OCI-LY7 (cell line): ENCODE results near the gene ELF1. TPM values are rescaled to one million over a fixed set of nuclear protein-coding genes. Genes with fewer than 3 reads are reported as not detected.

Experiments
- BruUV-seq: library from RNA; stranded (reverse); fragments of 400-500 nt; replicated peaks from 2 replicates; lab custom pipeline; 2021; lab: Mats Ljungman, UMichigan
- CTCF ChIA-PET: fragments of 300-600 bp; sonication (Branson Sonifier 250); formaldehyde crosslinking; loops from one replicate; lab custom pipeline; 2022; ENCODE audit warnings: antibody characterized with exemption; ENCODE audit not compliant: unreplicated experiment; lab: Charles Lee
- POLR2A ChIA-PET: fragments of 300-600 bp; sonication (Branson Sonifier 250); formaldehyde crosslinking; loops from one replicate; lab custom pipeline; 2022; ENCODE audit warnings: antibody characterized with exemption; lab: Charles Lee
- DNase-seq: peaks from one replicate; pipeline ENCODE4 v3.0.0-alpha.2; 2015; ENCODE audit warnings: low spot score
- H2AFZ ChIP-seq: fragments of 200-600 bp; sonication (generic), shearing (Covaris generic); 2 replicates; pipeline ENCODE4 v1.6.1; 2014; ENCODE audit warnings: mild to moderate bottlenecking, antibody characterized with exemption, low read length, moderate library complexity
- H3K27ac ChIP-seq: fragments of 200-600 bp; sonication (generic); 2 replicates; pipeline ENCODE4 v1.5.1; 2014; ENCODE audit warnings: mixed run types, low read depth, mild to moderate bottlenecking, moderate library complexity, low read length, inconsistent platforms; ENCODE audit not compliant: poor library complexity, severe bottlenecking
- H3K36me3 ChIP-seq: fragments of 200-600 bp; sonication (generic); 2 replicates; pipeline ENCODE4 v1.6.1; 2014; ENCODE audit warnings: mild to moderate bottlenecking, antibody characterized with exemption, low read length, moderate library complexity, mixed read lengths; ENCODE audit not compliant: insufficient read depth
- H3K4me1 ChIP-seq: fragments of 200-600 bp; sonication (generic); 2 replicates; pipeline ENCODE4 v1.5.1; 2014; ENCODE audit warnings: mild to moderate bottlenecking, low read length; ENCODE audit not compliant: insufficient read depth, poor library complexity, severe bottlenecking
- H3K4me2 ChIP-seq: fragments of 200-600 bp; sonication (generic); 2 replicates; pipeline ENCODE4 v1.6.1; 2014; ENCODE audit warnings: mild to moderate bottlenecking, low read length
- H3K4me3 ChIP-seq: fragments of 200-600 bp; sonication (generic); 2 replicates; pipeline ENCODE4 v1.5.1; 2014; ENCODE audit warnings: mild to moderate bottlenecking, low read depth, low read length; ENCODE audit not compliant: poor library complexity, severe bottlenecking
- H3K79me2 ChIP-seq: fragments of 200-600 bp; sonication (generic); 2 replicates; pipeline ENCODE4 v1.6.1; 2016; ENCODE audit warnings: low read depth, mild to moderate bottlenecking, low read length, moderate library complexity, mixed read lengths; ENCODE audit not compliant: insufficient read depth
- H3K9me2 ChIP-seq: fragments of 200-600 bp; sonication (generic); 2 replicates; pipeline ENCODE4 v1.6.1; 2016; ENCODE audit warnings: mild to moderate bottlenecking, low read length, mixed read lengths; ENCODE audit not compliant: insufficient read depth
- H3K9me3 ChIP-seq: fragments of 200-600 bp; sonication (generic); 2 replicates; pipeline ENCODE4 v1.6.1; 2014; ENCODE audit warnings: mild to moderate bottlenecking, mixed run types, low read length, mixed read lengths
- H4K20me1 ChIP-seq: fragments of 200-600 bp; sonication (generic); 2 replicates; pipeline ENCODE4 v1.6.1; 2014; ENCODE audit warnings: mild to moderate bottlenecking, antibody characterized with exemption, low read length, moderate library complexity, mixed read lengths; ENCODE audit not compliant: insufficient read depth
- EZH2phosphoT487 ChIP-seq: fragments of 200-600 bp; sonication (generic); IDR thresholded peaks from 2 replicates; pipeline ENCODE4 v1.6.1; 2018; ENCODE audit warnings: low read depth, borderline replicate concordance, mild to moderate bottlenecking, mixed run types, antibody characterized with exemption, low read length, moderate library complexity, mixed read lengths
- intact Hi-C: fragments of 100-400 bp; cut with micrococcal nuclease; formaldehyde crosslinking; loops from one replicate; pipeline ENCODE4 v1.10.0; 2022; ENCODE audit not compliant: unreplicated experiment
- total RNA-seq, 2 experiments: library from RNA; depleted of rRNA in 1 of 2; stranded (reverse); fragments of >200 nt in 1 of 2; shearing (Covaris generic) in 1 of 2; gene quantifications; 2 replicates each; pipeline ENCODE4 v1.2.3, GENCODE V29; 2014 to 2022
- TF ChIP-seq, protein P1 (sequence below): fragments of 200-600 bp; sonication (generic); conservative IDR thresholded peaks from 2 replicates; pipeline ENCODE4 v1.5.1; 2014; ENCODE audit warnings: mild to moderate bottlenecking, antibody characterized with exemption, low read length, moderate library complexity, mixed read lengths

Gene ELF1
- total RNA-seq, 2 experiments from 2014 or later: 111 to 248 TPM

DNA sequence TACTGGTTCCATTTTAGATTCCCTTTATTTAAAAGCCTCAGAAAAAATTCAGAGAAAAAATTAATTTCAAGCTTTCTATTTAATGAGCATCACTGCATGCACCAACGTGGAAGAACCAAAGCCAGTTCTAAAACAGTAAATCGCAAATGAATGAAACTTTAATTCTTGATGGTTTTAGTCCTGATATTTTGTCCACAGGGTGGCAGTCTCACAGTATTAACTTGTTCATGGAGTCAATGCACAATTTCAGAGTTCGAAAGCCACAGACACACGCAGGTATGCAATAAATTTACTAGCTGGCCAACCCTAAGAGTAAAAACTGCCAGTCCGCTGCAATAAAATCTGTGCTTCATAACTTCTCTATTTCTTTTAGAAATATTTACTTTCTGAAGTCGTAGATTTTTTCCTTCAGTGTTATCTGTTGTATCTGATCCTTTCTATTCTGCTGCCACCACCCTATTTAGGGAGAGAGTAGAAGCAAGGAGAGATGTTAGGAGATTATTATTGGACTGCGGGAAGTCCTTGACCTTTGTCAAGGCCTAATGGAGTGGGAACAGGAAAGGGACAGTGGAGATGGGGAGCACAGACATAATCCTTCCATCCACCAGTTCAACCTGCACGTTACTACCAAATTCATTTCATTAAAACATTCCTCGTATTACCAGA, 35.2 kb upstream of the ELF1 start:
- Histone ChIP-seq H2AFZ (peak overlapping the region; percentile 68; the same call in 1 of the 2 replicates), H3K4me3 (peak overlapping the region; percentile 64), H3K4me1 (peaks cover 94% of the 10 kb centered on the region), H3K27ac (peak overlapping the region; percentile 75), H3K36me3 (peaks cover 22% of the 10 kb centered on the region), H4K20me1 (no peaks in the 10 kb centered on the region), H3K9me2 (no peaks in the 10 kb centered on the region), H3K79me2 (peaks cover 100% of the 10 kb centered on the region), H3K9me3 (no peaks in the 10 kb centered on the region), H3K4me2 (peak overlapping the region; percentile 86)
- BruUV-seq: no TSS peak
- intact Hi-C loops: loop anchor here (2.0 kb wide), 1 partner anchor 74 kb away; no protein-coding TSS in a partner anchor
- CTCF ChIA-PET: interaction anchor here (1.5 kb wide), 1 partner anchor 266 kb away, joined by 3 read pairs; no protein-coding TSS in a partner anchor
- peak; percentile 84 for DNase-seq
- POLR2A ChIA-PET: interaction anchor here (0.7 to 4.6 kb wide), 15 partner anchors 29 to 1246 kb away, joined by 3 to 46 read pairs (median 4); partner anchors contain the start of gene ELF1
- TF ChIP-seq EZH2phosphoT487: no peak
- TF ChIP-seq, protein P1, sequence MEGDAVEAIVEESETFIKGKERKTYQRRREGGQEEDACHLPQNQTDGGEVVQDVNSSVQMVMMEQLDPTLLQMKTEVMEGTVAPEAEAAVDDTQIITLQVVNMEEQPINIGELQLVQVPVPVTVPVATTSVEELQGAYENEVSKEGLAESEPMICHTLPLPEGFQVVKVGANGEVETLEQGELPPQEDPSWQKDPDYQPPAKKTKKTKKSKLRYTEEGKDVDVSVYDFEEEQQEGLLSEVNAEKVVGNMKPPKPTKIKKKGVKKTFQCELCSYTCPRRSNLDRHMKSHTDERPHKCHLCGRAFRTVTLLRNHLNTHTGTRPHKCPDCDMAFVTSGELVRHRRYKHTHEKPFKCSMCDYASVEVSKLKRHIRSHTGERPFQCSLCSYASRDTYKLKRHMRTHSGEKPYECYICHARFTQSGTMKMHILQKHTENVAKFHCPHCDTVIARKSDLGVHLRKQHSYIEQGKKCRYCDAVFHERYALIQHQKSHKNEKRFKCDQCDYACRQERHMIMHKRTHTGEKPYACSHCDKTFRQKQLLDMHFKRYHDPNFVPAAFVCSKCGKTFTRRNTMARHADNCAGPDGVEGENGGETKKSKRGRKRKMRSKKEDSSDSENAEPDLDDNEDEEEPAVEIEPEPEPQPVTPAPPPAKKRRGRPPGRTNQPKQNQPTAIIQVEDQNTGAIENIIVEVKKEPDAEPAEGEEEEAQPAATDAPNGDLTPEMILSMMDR: peak; percentile 94

- H3K36me3 ChIP-seq: peaks cover 31% of the 10 kb centered on the region
- BruUV-seq: no TSS peak
- H3K4me3 ChIP-seq: peak overlapping the region; percentile 64
- peak overlapping the region; percentile 86 for H3K4me2 ChIP-seq
- peaks cover 5% of the 10 kb centered on the region; the same call in 1 of the 2 replicates for H3K9me3 ChIP-seq
- ChIA-PET CTCF (no interaction called here), POLR2A (interaction anchor here (0.7 to 4.6 kb wide), 16 partner anchors 18 to 851 kb away, joined by 3 to 46 read pairs (median 4); partner anchors contain the start of gene ELF1)
- peak overlapping the region; percentile 68; the same call in 1 of the 2 replicates for H2AFZ ChIP-seq
- intact Hi-C loops: no loop called here
- H4K20me1 ChIP-seq: no peaks in the 10 kb centered on the region
- TF ChIP-seq EZH2phosphoT487: no peak
- TF ChIP-seq, protein P1: no peak
- peaks cover 100% of the 10 kb centered on the region for H3K79me2 ChIP-seq
- peaks cover 90% of the 10 kb centered on the region for H3K4me1 ChIP-seq
- peak; percentile 71 for DNase-seq
- H3K27ac ChIP-seq: peak overlapping the region; percentile 75
- H3K9me2 ChIP-seq: no peaks in the 10 kb centered on the region
Observed at GRCh38 chr13:41053384-41053826, 34.3 kb upstream of the ELF1 start.
